Measurements from ENCODE around the gene SNX19.
"Not testable (repeated sequence)": the region's sequence is repeated elsewhere in the genome, so short reads cannot be mapped to it uniquely, and the experiment has no call there.

SNX19 gene

GRCh38 chr11:130865091-130865773, 51.0 kb downstream of the SNX19 start:
- Mint-ChIP-seq H3K36me3 (ENCODE audit: low read depth) (peaks cover 7% of the 10 kb centered on the region), H3K27me3 (ENCODE audit: low read depth) (peaks cover 4% of the 10 kb centered on the region), H3K9me3 (no peaks in the 10 kb centered on the region), H3K4me3 (no peak overlapping the region), H3K27ac (peak overlapping the region in 2 of 3 experiments; percentile 58 to 68), H3K4me1 (peaks cover 39% of the 10 kb centered on the region)
- TF ChIP-seq CTCF (IDR thresholded peaks at IDR 0.05; ENCODE audit: unreplicated experiment in 3 of 3) = no peak

GRCh38 chr11:130861902-130862860, 54.1 kb downstream of the SNX19 start:
- H3K36me3 Mint-ChIP-seq (ENCODE audit: low read depth) = no peaks in the 10 kb centered on the region
- H3K27ac Mint-ChIP-seq = peak overlapping the region; percentile 11 to 87 (median 81)
- TF ChIP-seq CTCF (IDR thresholded peaks at IDR 0.05; ENCODE audit: unreplicated experiment in 3 of 3) = peak; percentile 100
- peaks cover 55% of the 10 kb centered on the region for H3K4me1 Mint-ChIP-seq
- H3K9me3 Mint-ChIP-seq = peaks cover 3% of the 10 kb centered on the region
- peaks cover 4% of the 10 kb centered on the region for H3K27me3 Mint-ChIP-seq (ENCODE audit: low read depth)
- peak overlapping the region in 1 of 3 experiments; percentile 20 for H3K4me3 Mint-ChIP-seq

GRCh38 chr11:130861283-130861682, 55.0 kb downstream of the SNX19 start:
- TF ChIP-seq CTCF (IDR thresholded peaks at IDR 0.05; ENCODE audit: unreplicated experiment in 3 of 3) = no peak
- Mint-ChIP-seq H3K27ac (peak overlapping the region in 2 of 3 experiments; percentile 81 to 87), H3K36me3 (ENCODE audit: low read depth) (no peaks in the 10 kb centered on the region), H3K9me3 (peaks cover 8% of the 10 kb centered on the region), H3K27me3 (ENCODE audit: low read depth) (peaks cover 4% of the 10 kb centered on the region), H3K4me3 (no peak overlapping the region), H3K4me1 (peaks cover 54% of the 10 kb centered on the region)

GRCh38 chr11:130859886-130860285, 56.4 kb downstream of the SNX19 start:
- Mint-ChIP-seq H3K27me3 (ENCODE audit: low read depth) (peaks cover 4% of the 10 kb centered on the region), H3K4me1 (peaks cover 43% of the 10 kb centered on the region), H3K27ac (peak overlapping the region; percentile 16 to 88 (median 73)), H3K4me3 (no peak overlapping the region), H3K9me3 (peaks cover 12% of the 10 kb centered on the region), H3K36me3 (ENCODE audit: low read depth) (no peaks in the 10 kb centered on the region)
- no peak for TF ChIP-seq CTCF (IDR thresholded peaks at IDR 0.05; ENCODE audit: unreplicated experiment in 3 of 3)

GRCh38 chr11:130858215-130858614, 58.1 kb downstream of the SNX19 start:
- TF ChIP-seq CTCF (IDR thresholded peaks at IDR 0.05; ENCODE audit: unreplicated experiment in 3 of 3) = no peak
- Mint-ChIP-seq H3K36me3 (ENCODE audit: low read depth) (no peaks in the 10 kb centered on the region), H3K4me1 (peaks cover 38% of the 10 kb centered on the region), H3K27ac (no peak overlapping the region), H3K9me3 (peaks cover 12% of the 10 kb centered on the region), H3K27me3 (ENCODE audit: low read depth) (peaks cover 4% of the 10 kb centered on the region), H3K4me3 (no peak overlapping the region)

- H3K36me3 Mint-ChIP-seq (ENCODE audit: low read depth); H3K4me3 Mint-ChIP-seq; H3K27ac Mint-ChIP-seq; H3K27me3 Mint-ChIP-seq (ENCODE audit: low read depth): not testable (repeated sequence)
- Mint-ChIP-seq H3K4me1 (peaks cover 16% of the 10 kb centered on the region), H3K9me3 (peaks cover 17% of the 10 kb centered on the region)
These were observed 60.6 kb downstream of the SNX19 start for GRCh38 chr11:130855707-130856106.

Data from nephron (organoid).